Measurements from ENCODE around the gene FGGY. TPM values are rescaled to one million over a fixed set of nuclear protein-coding genes. Genes with fewer than 3 reads are reported as not detected.
"Not testable (repeated sequence)": the region's sequence is repeated elsewhere in the genome, so short reads cannot be mapped to it uniquely, and the experiment has no call there.

Gene FGGY
- polyA plus RNA-seq (2013, experiment 1 of 2), result 11.2 TPM
- 12.5 TPM for polyA plus RNA-seq (2013, experiment 2 of 2)

GRCh38 chr1:59296358-59297256 is at the start of gene FGGY:
Gene FGGY, plus strand, starts transcription at chr1:59297094. Its CDS starts 24,456 bp downstream, at chr1:59321550.
- H3K27ac ChIP-seq (ENCODE audit: low read depth, low read length), result peak within 1 kb of the TSS; percentile 87
- WGBS, result under 1% methylated on average over 78 of the region's 78 CpGs

GRCh38 chr1:59248758-59249157 is 48.1 kb upstream of the FGGY start:
- no peak overlapping the region for H3K9ac ChIP-seq (ENCODE audit: low read depth, low read length)
- WGBS, result 92% methylated on average over 1 of the region's 1 CpG
- H3K9me3 ChIP-seq (ENCODE audit: insufficient read depth, low read depth, low read length), result peaks cover 29% of the 10 kb centered on the region; the same call in 1 of the 2 replicates
- H3K36me3 ChIP-seq (ENCODE audit: insufficient read depth, low read length), result no peaks in the 10 kb centered on the region
- no peaks in the 10 kb centered on the region for H3K27me3 ChIP-seq (ENCODE audit: insufficient read depth, low read length)
- H3K4me3 ChIP-seq (ENCODE audit: low read length), result no peak overlapping the region
- no peak overlapping the region for H3K27ac ChIP-seq (ENCODE audit: low read depth, low read length)
- no peaks in the 10 kb centered on the region for H3K4me1 ChIP-seq (ENCODE audit: insufficient read depth, low read length)

More at GRCh38 chr1:59296358-59297256, at the start of gene FGGY:
- H3K27me3 ChIP-seq (ENCODE audit: insufficient read depth, low read length), result peaks cover 8% of the 10 kb centered on the region
- peaks cover 12% of the 10 kb centered on the region for H3K4me1 ChIP-seq (ENCODE audit: insufficient read depth, low read length)
- no peaks in the 10 kb centered on the region for H3K36me3 ChIP-seq (ENCODE audit: insufficient read depth, low read length)
- no peaks in the 10 kb centered on the region for H3K9me3 ChIP-seq (ENCODE audit: insufficient read depth, low read depth, low read length)
- H3K4me3 ChIP-seq (ENCODE audit: low read length), result peak within 1 kb of the TSS; percentile 74
- H3K9ac ChIP-seq (ENCODE audit: low read depth, low read length), result peak within 1 kb of the TSS; percentile 68

GRCh38 chr1:59249396-59250137 is 47.3 kb upstream of the FGGY start:
- WGBS, result 95% methylated on average over 4 of the region's 4 CpGs
- H3K36me3 ChIP-seq (ENCODE audit: insufficient read depth, low read length), result no peaks in the 10 kb centered on the region

GRCh38 chr1:59251061-59251460 is 45.8 kb upstream of the FGGY start:
- H3K36me3 ChIP-seq (ENCODE audit: insufficient read depth, low read length); H3K4me1 ChIP-seq (ENCODE audit: insufficient read depth, low read length); H3K27me3 ChIP-seq (ENCODE audit: insufficient read depth, low read length); H3K9ac ChIP-seq (ENCODE audit: low read depth, low read length); H3K4me3 ChIP-seq (ENCODE audit: low read length); H3K27ac ChIP-seq (ENCODE audit: low read depth, low read length): not testable (repeated sequence)
- H3K9me3 ChIP-seq (ENCODE audit: insufficient read depth, low read depth, low read length), result peaks cover 26% of the 10 kb centered on the region; the same call in 1 of the 2 replicates
- 89% methylated on average over 12 of the region's 12 CpGs for WGBS

More at GRCh38 chr1:59249396-59250137, 47.3 kb upstream of the FGGY start:
- Histone ChIP-seq H3K27ac (ENCODE audit: low read depth, low read length) (no peak overlapping the region), H3K9me3 (ENCODE audit: insufficient read depth, low read depth, low read length) (peaks cover 29% of the 10 kb centered on the region; the same call in 1 of the 2 replicates), H3K9ac (ENCODE audit: low read depth, low read length) (no peak overlapping the region), H3K27me3 (ENCODE audit: insufficient read depth, low read length) (no peaks in the 10 kb centered on the region), H3K4me1 (ENCODE audit: insufficient read depth, low read length) (no peaks in the 10 kb centered on the region), H3K4me3 (ENCODE audit: low read length) (no peak overlapping the region)

- not testable (repeated sequence) for H3K27ac ChIP-seq (ENCODE audit: low read depth, low read length); H3K4me1 ChIP-seq (ENCODE audit: insufficient read depth, low read length); H3K36me3 ChIP-seq (ENCODE audit: insufficient read depth, low read length); H3K4me3 ChIP-seq (ENCODE audit: low read length); H3K9ac ChIP-seq (ENCODE audit: low read depth, low read length); H3K27me3 ChIP-seq (ENCODE audit: insufficient read depth, low read length); H3K9me3 ChIP-seq (ENCODE audit: insufficient read depth, low read depth, low read length)
- no CpG with 5 or more reads among the region's 1 CpG for WGBS
These were observed 40.5 kb upstream of the FGGY start for GRCh38 chr1:59256429-59256828.

GRCh38 chr1:59258412-59259032 is 38.4 kb upstream of the FGGY start:
- Histone ChIP-seq H3K9me3 (ENCODE audit: insufficient read depth, low read depth, low read length) (no peaks in the 10 kb centered on the region), H3K27ac (ENCODE audit: low read depth, low read length) (no peak overlapping the region), H3K9ac (ENCODE audit: low read depth, low read length) (no peak overlapping the region), H3K4me3 (ENCODE audit: low read length) (no peak overlapping the region), H3K36me3 (ENCODE audit: insufficient read depth, low read length) (no peaks in the 10 kb centered on the region), H3K4me1 (ENCODE audit: insufficient read depth, low read length) (no peaks in the 10 kb centered on the region), H3K27me3 (ENCODE audit: insufficient read depth, low read length) (no peaks in the 10 kb centered on the region)
- 100% methylated on average over 1 of the region's 3 CpGs for WGBS

GRCh38 chr1:59261537-59261936 is 35.4 kb upstream of the FGGY start:
- Histone ChIP-seq H3K27me3 (ENCODE audit: insufficient read depth, low read length) (no peaks in the 10 kb centered on the region), H3K4me3 (ENCODE audit: low read length) (no peak overlapping the region), H3K9ac (ENCODE audit: low read depth, low read length) (no peak overlapping the region), H3K9me3 (ENCODE audit: insufficient read depth, low read depth, low read length) (no peaks in the 10 kb centered on the region), H3K27ac (ENCODE audit: low read depth, low read length) (no peak overlapping the region), H3K4me1 (ENCODE audit: insufficient read depth, low read length) (no peaks in the 10 kb centered on the region), H3K36me3 (ENCODE audit: insufficient read depth, low read length) (no peaks in the 10 kb centered on the region)
- WGBS, result 82% methylated on average over 1 of the region's 1 CpG

- H3K9me3 ChIP-seq (ENCODE audit: insufficient read depth, low read depth, low read length), result no peaks in the 10 kb centered on the region
- no peaks in the 10 kb centered on the region for H3K27me3 ChIP-seq (ENCODE audit: insufficient read depth, low read length)
- no peaks in the 10 kb centered on the region for H3K4me1 ChIP-seq (ENCODE audit: insufficient read depth, low read length)
- no peak overlapping the region for H3K9ac ChIP-seq (ENCODE audit: low read depth, low read length)
- H3K36me3 ChIP-seq (ENCODE audit: insufficient read depth, low read length), result no peaks in the 10 kb centered on the region
- H3K27ac ChIP-seq (ENCODE audit: low read depth, low read length), result no peak overlapping the region
- no peak overlapping the region for H3K4me3 ChIP-seq (ENCODE audit: low read length)
These were observed 34.3 kb upstream of the FGGY start for GRCh38 chr1:59262631-59263030.

GRCh38 chr1:59263111-59263510 is 33.8 kb upstream of the FGGY start:
- no peaks in the 10 kb centered on the region for H3K4me1 ChIP-seq (ENCODE audit: insufficient read depth, low read length)
- H3K9me3 ChIP-seq (ENCODE audit: insufficient read depth, low read depth, low read length), result no peaks in the 10 kb centered on the region
- no peak overlapping the region for H3K27ac ChIP-seq (ENCODE audit: low read depth, low read length)
- H3K4me3 ChIP-seq (ENCODE audit: low read length), result no peak overlapping the region
- no peaks in the 10 kb centered on the region for H3K36me3 ChIP-seq (ENCODE audit: insufficient read depth, low read length)
- no peaks in the 10 kb centered on the region for H3K27me3 ChIP-seq (ENCODE audit: insufficient read depth, low read length)
- H3K9ac ChIP-seq (ENCODE audit: low read depth, low read length), result no peak overlapping the region

- H3K4me3 ChIP-seq (ENCODE audit: low read length), result no peak overlapping the region
- H3K4me1 ChIP-seq (ENCODE audit: insufficient read depth, low read length), result no peaks in the 10 kb centered on the region
- H3K36me3 ChIP-seq (ENCODE audit: insufficient read depth, low read length), result no peaks in the 10 kb centered on the region
- no peak overlapping the region for H3K27ac ChIP-seq (ENCODE audit: low read depth, low read length)
- 89% methylated on average over 4 of the region's 4 CpGs for WGBS
- H3K27me3 ChIP-seq (ENCODE audit: insufficient read depth, low read length), result no peaks in the 10 kb centered on the region
- no peak overlapping the region for H3K9ac ChIP-seq (ENCODE audit: low read depth, low read length)
- no peaks in the 10 kb centered on the region for H3K9me3 ChIP-seq (ENCODE audit: insufficient read depth, low read depth, low read length)
These were observed 31.3 kb upstream of the FGGY start for GRCh38 chr1:59265622-59266021.
